HL-60 (cell line): Measurements from ENCODE around the gene TMSB10.

Source experiments
- CTCF ChIP-seq: IDR thresholded peaks from one replicate; pipeline ENCODE4 v1.5.1; 2011; ENCODE audit warnings: low read length, control low read depth, inconsistent platforms; ENCODE audit not compliant: insufficient read depth
- POLR2AphosphoS5 ChIP-seq: IDR thresholded peaks from 2 replicates; pipeline ENCODE4 v1.6.1; 2012; ENCODE audit warnings: low read depth
- TF ChIP-seq, protein P1 (sequence below): IDR thresholded peaks from 2 replicates; pipeline ENCODE4 v1.6.1; 2012; ENCODE audit warnings: low read depth; ENCODE audit not compliant: insufficient replicate concordance

DNA sequence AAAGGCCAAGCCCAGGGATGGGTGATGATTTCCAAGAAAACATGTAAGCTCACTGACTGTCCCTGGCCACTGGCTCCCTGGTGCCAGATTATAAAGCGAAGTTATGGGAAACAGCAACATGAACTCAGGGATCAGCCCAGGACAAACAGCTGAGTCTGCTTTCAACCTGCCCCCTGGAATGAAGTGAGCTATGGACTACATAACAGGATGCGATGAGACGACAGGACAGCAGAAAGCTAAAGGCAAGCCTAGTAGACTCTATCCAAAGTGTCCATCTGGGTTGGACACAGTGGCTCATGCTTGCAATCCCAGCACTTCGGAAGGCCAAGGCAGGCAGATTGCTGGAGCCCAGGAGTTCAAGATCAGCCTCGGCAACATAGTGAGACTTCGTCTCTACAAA lies 48.9 kb downstream of the TMSB10 start:
- TF ChIP-seq CTCF, result no peak
- TF ChIP-seq, protein P1, sequence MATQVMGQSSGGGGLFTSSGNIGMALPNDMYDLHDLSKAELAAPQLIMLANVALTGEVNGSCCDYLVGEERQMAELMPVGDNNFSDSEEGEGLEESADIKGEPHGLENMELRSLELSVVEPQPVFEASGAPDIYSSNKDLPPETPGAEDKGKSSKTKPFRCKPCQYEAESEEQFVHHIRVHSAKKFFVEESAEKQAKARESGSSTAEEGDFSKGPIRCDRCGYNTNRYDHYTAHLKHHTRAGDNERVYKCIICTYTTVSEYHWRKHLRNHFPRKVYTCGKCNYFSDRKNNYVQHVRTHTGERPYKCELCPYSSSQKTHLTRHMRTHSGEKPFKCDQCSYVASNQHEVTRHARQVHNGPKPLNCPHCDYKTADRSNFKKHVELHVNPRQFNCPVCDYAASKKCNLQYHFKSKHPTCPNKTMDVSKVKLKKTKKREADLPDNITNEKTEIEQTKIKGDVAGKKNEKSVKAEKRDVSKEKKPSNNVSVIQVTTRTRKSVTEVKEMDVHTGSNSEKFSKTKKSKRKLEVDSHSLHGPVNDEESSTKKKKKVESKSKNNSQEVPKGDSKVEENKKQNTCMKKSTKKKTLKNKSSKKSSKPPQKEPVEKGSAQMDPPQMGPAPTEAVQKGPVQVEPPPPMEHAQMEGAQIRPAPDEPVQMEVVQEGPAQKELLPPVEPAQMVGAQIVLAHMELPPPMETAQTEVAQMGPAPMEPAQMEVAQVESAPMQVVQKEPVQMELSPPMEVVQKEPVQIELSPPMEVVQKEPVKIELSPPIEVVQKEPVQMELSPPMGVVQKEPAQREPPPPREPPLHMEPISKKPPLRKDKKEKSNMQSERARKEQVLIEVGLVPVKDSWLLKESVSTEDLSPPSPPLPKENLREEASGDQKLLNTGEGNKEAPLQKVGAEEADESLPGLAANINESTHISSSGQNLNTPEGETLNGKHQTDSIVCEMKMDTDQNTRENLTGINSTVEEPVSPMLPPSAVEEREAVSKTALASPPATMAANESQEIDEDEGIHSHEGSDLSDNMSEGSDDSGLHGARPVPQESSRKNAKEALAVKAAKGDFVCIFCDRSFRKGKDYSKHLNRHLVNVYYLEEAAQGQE, result no peak
- no peak for TF ChIP-seq POLR2AphosphoS5
